HCEC 1CT (cell line): ENCODE data around the gene EPN2.
A peak's percentile ranks its signal among the peaks of the same experiment; 100 is the strongest.

Experiments used
- DNase-seq: peaks from one replicate; pipeline ENCODE4 v3.0.0-alpha.2; 2017

The EPN2 gene

GRCh38 chr17:19332371-19333131, 95.4 kb downstream of the EPN2 start:
- DNase-seq = no peak

GRCh38 chr17:19333132-19333440, 95.9 kb downstream of the EPN2 start:
- no peak for DNase-seq

GRCh38 chr17:19333736-19334290, 96.6 kb downstream of the EPN2 start:
- no peak for DNase-seq

GRCh38 chr17:19334331-19334730, 97.2 kb downstream of the EPN2 start:
- DNase-seq = no peak

GRCh38 chr17:19335951-19336631, 98.9 kb downstream of the EPN2 start:
- DNase-seq = no peak

GRCh38 chr17:19336938-19337711, 100.0 kb downstream of the EPN2 start:
- no peak for DNase-seq

- DNase-seq = no peak
Measured at GRCh38 chr17:19337712-19338023, 100.5 kb downstream of the EPN2 start.

GRCh38 chr17:19338031-19338990, 101.1 kb downstream of the EPN2 start:
- DNase-seq = peak; percentile 39

GRCh38 chr17:19339341-19339815, 102.2 kb downstream of the EPN2 start:
- no peak for DNase-seq

GRCh38 chr17:19341211-19341631, 104.1 kb downstream of the EPN2 start:
- DNase-seq = no peak

GRCh38 chr17:19341641-19342610, 104.8 kb downstream of the EPN2 start:
- DNase-seq = no peak

GRCh38 chr17:19342611-19343255, 105.6 kb downstream of the EPN2 start:
- no peak for DNase-seq

- no peak for DNase-seq
Measured at GRCh38 chr17:19343256-19343630, 106.1 kb downstream of the EPN2 start.

GRCh38 chr17:19343671-19344151, 106.5 kb downstream of the EPN2 start:
- DNase-seq = no peak

GRCh38 chr17:19344311-19345066, 107.3 kb downstream of the EPN2 start:
- no peak for DNase-seq

GRCh38 chr17:19345067-19345460, 107.9 kb downstream of the EPN2 start:
- DNase-seq = no peak

- no peak for DNase-seq
Measured at GRCh38 chr17:19345486-19346350, 108.6 kb downstream of the EPN2 start.
